Hepatocyte (in vitro differentiated cells): ENCODE results near the gene SENP7. TPM values are rescaled to one million over a fixed set of nuclear protein-coding genes. Genes with fewer than 3 reads are reported as not detected.
A peak's percentile ranks its signal among the peaks of the same experiment; 100 is the strongest.

ENCODE experiments used
- DNase-seq: peaks from one replicate; pipeline ENCODE4 v3.0.0-alpha.2; 2016; ENCODE audit warnings: low spot score
- H2AFZ ChIP-seq: fragments of 200-600 bp; sonication (generic); 2 replicates; pipeline ENCODE4 v1.6.0; 2016; ENCODE audit warnings: antibody characterized with exemption, mild to moderate bottlenecking
- H3K27ac ChIP-seq: fragments of 200-600 bp; sonication (generic); 2 replicates; pipeline ENCODE4 v1.5.1; 2016; ENCODE audit warnings: mild to moderate bottlenecking
- H3K27me3 ChIP-seq: fragments of 200-600 bp; sonication (generic); 2 replicates; pipeline ENCODE4 v1.6.1; 2016
- H3K36me3 ChIP-seq: fragments of 200-600 bp; sonication (generic); replicated peaks from 2 replicates; pipeline ENCODE4 v1.5.1; 2016; ENCODE audit warnings: low read depth; ENCODE audit not compliant: insufficient read depth
- H3K4me1 ChIP-seq: fragments of 200-600 bp; sonication (generic); 2 replicates; pipeline ENCODE4 v1.5.1; 2016; ENCODE audit warnings: mild to moderate bottlenecking, moderate library complexity; ENCODE audit not compliant: insufficient read depth
- H3K4me2 ChIP-seq: fragments of 200-600 bp; sonication (generic); 2 replicates; pipeline ENCODE4 v1.6.0; 2016
- H3K4me3 ChIP-seq: fragments of 200-600 bp; sonication (generic); 2 replicates; pipeline ENCODE4 v1.5.1; 2016; ENCODE audit warnings: mild to moderate bottlenecking
- H3K79me2 ChIP-seq: fragments of 200-600 bp; sonication (generic); 2 replicates; pipeline ENCODE4 v1.6.0; 2017; ENCODE audit warnings: mild to moderate bottlenecking
- H3K9me2 ChIP-seq: fragments of 200-600 bp; sonication (generic); replicated peaks from 2 replicates; pipeline ENCODE4 v1.6.0; 2017; ENCODE audit warnings: mild to moderate bottlenecking; ENCODE audit not compliant: insufficient read depth
- H3K9me3 ChIP-seq: fragments of 200-600 bp; sonication (generic); 2 replicates; pipeline ENCODE4 v1.5.1; 2016; ENCODE audit warnings: low read depth, mild to moderate bottlenecking
- H4K20me1 ChIP-seq: fragments of 200-600 bp; sonication (generic); 2 replicates; pipeline ENCODE4 v1.6.0; 2016; ENCODE audit warnings: mild to moderate bottlenecking; ENCODE audit not compliant: insufficient read depth, poor library complexity, severe bottlenecking
- EZH2 ChIP-seq: fragments of 200-600 bp; sonication (generic); IDR thresholded peaks from 2 replicates; pipeline ENCODE4 v1.6.1; 2016; ENCODE audit warnings: antibody characterized with exemption, mild to moderate bottlenecking, borderline replicate concordance
- EZH2phosphoT487 ChIP-seq: fragments of 200-600 bp; sonication (generic); IDR thresholded peaks from one replicate; pipeline ENCODE4 v1.6.1; 2018; ENCODE audit warnings: antibody characterized with exemption, mild to moderate bottlenecking, low read depth, moderate library complexity; ENCODE audit not compliant: unreplicated experiment, severe bottlenecking
- WGBS: methylation state at CpG from one replicate; pipeline ENCODE4 v1.1.6; 2016; ENCODE audit warnings: low lambda C conversion rate; ENCODE audit errors: missing lambda C conversion rate; 5-methylcytosine and 5-hydroxymethylcytosine counted together
- polyA plus RNA-seq: library from polyadenylated mRNA; unstranded; fragments of >200 nt; fragmentation: Nextera tagmentation; extraction: Ambion mirVana; gene quantifications from 2 replicates; pipeline ENCODE4 v1.2.1, GENCODE V29; 2016
- total RNA-seq: library from RNA; depleted of rRNA; stranded (reverse); fragments of >200 nt; gene quantifications from 2 replicates; pipeline ENCODE4 v1.2.3, GENCODE V29; 2014
- TF ChIP-seq, protein P1 (sequence below): fragments of 200-600 bp; sonication (generic); IDR thresholded peaks from 2 replicates; pipeline ENCODE4 v1.5.1; 2016; ENCODE audit warnings: antibody characterized with exemption, mild to moderate bottlenecking; ENCODE audit not compliant: poor library complexity

The SENP7 gene
- total and polyA plus RNA-seq, 2 experiments from 2014 or later: 7.7 to 40.9 TPM

DNA sequence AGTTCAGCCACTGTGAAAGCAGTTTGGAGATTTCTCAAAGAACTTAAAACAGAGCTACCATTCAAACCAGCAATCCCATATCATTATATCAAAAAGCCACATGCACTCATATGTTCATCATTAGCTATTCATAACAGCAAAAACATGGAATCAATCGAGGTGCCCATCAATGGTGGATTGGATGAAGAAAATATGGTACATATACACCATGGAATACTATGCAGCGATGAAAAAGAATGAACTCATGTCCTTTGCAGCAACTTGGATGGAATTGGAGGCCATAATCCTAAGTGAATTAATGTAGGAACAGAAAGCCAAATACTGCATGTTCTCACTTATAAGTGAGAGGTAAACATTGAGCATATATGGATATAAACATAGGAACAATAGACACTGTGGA, 224.7 kb downstream of the SENP7 start:
- Histone ChIP-seq H3K9me3 (no peaks in the 10 kb centered on the region), H3K4me3 (no peak overlapping the region), H3K27ac (no peak overlapping the region), H4K20me1 (no peaks in the 10 kb centered on the region), H3K79me2 (no peaks in the 10 kb centered on the region), H3K4me2 (no peak overlapping the region), H3K36me3 (no peaks in the 10 kb centered on the region), H3K27me3 (no peaks in the 10 kb centered on the region), H2AFZ (no peak overlapping the region), H3K9me2 (no peaks in the 10 kb centered on the region), H3K4me1 (no peaks in the 10 kb centered on the region)
- DNase-seq: no peak
- TF ChIP-seq, protein P1, sequence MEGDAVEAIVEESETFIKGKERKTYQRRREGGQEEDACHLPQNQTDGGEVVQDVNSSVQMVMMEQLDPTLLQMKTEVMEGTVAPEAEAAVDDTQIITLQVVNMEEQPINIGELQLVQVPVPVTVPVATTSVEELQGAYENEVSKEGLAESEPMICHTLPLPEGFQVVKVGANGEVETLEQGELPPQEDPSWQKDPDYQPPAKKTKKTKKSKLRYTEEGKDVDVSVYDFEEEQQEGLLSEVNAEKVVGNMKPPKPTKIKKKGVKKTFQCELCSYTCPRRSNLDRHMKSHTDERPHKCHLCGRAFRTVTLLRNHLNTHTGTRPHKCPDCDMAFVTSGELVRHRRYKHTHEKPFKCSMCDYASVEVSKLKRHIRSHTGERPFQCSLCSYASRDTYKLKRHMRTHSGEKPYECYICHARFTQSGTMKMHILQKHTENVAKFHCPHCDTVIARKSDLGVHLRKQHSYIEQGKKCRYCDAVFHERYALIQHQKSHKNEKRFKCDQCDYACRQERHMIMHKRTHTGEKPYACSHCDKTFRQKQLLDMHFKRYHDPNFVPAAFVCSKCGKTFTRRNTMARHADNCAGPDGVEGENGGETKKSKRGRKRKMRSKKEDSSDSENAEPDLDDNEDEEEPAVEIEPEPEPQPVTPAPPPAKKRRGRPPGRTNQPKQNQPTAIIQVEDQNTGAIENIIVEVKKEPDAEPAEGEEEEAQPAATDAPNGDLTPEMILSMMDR: no peak
- TF ChIP-seq EZH2phosphoT487 (no peak), EZH2 (no peak)
- 90% methylated on average over 2 of the region's 2 CpGs for WGBS

DNA sequence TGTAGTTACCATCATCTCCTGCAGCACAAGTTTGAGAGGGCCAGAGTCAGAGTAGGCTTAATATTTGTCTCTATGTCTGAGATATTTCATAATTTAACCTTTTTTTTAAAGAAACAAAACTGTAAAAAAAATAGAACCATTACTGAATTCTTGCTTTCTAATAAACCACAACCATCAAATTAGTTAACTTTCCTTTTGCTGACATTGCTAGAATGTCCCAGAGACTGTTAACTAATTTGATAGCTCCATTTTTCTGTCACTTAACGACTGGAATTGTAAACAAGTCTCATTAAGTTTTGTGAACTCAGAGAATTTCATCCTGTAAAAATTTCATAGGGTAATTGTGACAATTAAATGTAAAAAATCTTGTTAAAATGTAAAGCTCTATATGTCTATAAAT, 228.3 kb downstream of the SENP7 start:
- H3K36me3 ChIP-seq: no peaks in the 10 kb centered on the region
- H3K27me3 ChIP-seq: no peaks in the 10 kb centered on the region
- H4K20me1 ChIP-seq: no peaks in the 10 kb centered on the region
- 52% methylated on average over 1 of the region's 1 CpG for WGBS
- H3K27ac ChIP-seq: no peak overlapping the region
- no peak overlapping the region for H3K4me2 ChIP-seq
- H3K79me2 ChIP-seq: no peaks in the 10 kb centered on the region
- no peaks in the 10 kb centered on the region for H3K9me3 ChIP-seq
- H3K9me2 ChIP-seq: no peaks in the 10 kb centered on the region
- DNase-seq: no peak
- TF ChIP-seq EZH2 (no peak), EZH2phosphoT487 (no peak)
- TF ChIP-seq, protein P1: no peak
- no peak overlapping the region for H2AFZ ChIP-seq
- no peak overlapping the region for H3K4me3 ChIP-seq
- H3K4me1 ChIP-seq: no peaks in the 10 kb centered on the region

DNA sequence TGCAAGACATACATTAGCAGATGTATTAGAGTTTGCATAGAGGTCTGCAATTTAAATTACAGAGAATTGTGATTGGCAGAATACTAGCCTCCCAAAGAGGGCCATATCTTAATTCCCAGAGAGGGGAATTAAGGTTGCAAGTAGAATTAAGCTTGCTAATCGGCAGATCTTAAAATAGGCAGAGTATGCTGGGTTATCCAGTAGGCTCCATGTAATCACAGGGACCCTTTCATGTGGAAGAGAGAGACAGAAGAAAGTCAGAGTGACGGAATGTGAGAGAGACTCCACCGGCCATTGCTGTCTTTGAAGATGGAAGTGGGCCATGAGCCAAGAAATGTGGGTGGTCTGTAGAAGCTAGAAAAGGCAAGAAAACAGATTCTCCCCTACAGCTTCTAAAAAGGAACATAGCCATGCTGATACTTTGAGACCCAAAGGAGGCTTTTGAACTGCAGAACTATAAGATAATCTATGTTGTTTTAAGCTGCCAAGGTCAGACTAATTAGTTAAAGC, 231.4 kb downstream of the SENP7 start:
- Histone ChIP-seq H3K36me3 (no peaks in the 10 kb centered on the region), H3K27me3 (no peaks in the 10 kb centered on the region), H3K4me3 (no peak overlapping the region), H3K27ac (no peak overlapping the region), H4K20me1 (no peaks in the 10 kb centered on the region), H3K9me3 (no peaks in the 10 kb centered on the region), H3K4me1 (no peaks in the 10 kb centered on the region), H3K79me2 (no peaks in the 10 kb centered on the region), H3K9me2 (no peaks in the 10 kb centered on the region), H3K4me2 (no peak overlapping the region), H2AFZ (no peak overlapping the region)
- DNase-seq: peak; percentile 19
- TF ChIP-seq, protein P1: no peak
- TF ChIP-seq EZH2 (no peak), EZH2phosphoT487 (no peak)
- 47% methylated on average over 3 of the region's 3 CpGs for WGBS
